Measurements from ENCODE around the gene VKORC1L1.

- no peak for TF ChIP-seq CTCF (conservative IDR thresholded peaks at IDR 0.05; ENCODE audit: low read length)
- TF ChIP-seq EZH2phosphoT487 (IDR thresholded peaks at IDR 0.05; ENCODE audit: borderline replicate concordance), result no peak
Measured at GRCh38 chr7:65896279-65896870, 23.5 kb downstream of the VKORC1L1 start.
